Posterior cingulate gyrus (tissue), 11 donors: ENCODE data around the gene PTPA.
"Not testable (repeated sequence)": the region's sequence is repeated elsewhere in the genome, so short reads cannot be mapped to it uniquely, and the experiment has no call there.

ENCODE experiments used
- DNase-seq, 10 donors: peaks; one replicate each; pipeline versions ENCODE4 v3.0.0 to v3.0.0-alpha.2; 2020 to 2021; ENCODE audit warnings: mixed read lengths in 3 of 10
- intact Hi-C: fragments of 100-400 bp; cut with DNase I; formaldehyde crosslinking; loops from one replicate; pipeline ENCODE4 v1.15.1; 2023

PTPA gene

GRCh38 chr9:129146441-129146941 lies 35.3 kb downstream of the PTPA start:
- intact Hi-C loops, result no loop called here
- peak in 1 of 10 donors; percentile 41 for DNase-seq

- DNase-seq, result no peak
- intact Hi-C loops, result no loop called here
These were observed 37.4 kb downstream of the PTPA start for GRCh38 chr9:129148463-129149204.

DNA sequence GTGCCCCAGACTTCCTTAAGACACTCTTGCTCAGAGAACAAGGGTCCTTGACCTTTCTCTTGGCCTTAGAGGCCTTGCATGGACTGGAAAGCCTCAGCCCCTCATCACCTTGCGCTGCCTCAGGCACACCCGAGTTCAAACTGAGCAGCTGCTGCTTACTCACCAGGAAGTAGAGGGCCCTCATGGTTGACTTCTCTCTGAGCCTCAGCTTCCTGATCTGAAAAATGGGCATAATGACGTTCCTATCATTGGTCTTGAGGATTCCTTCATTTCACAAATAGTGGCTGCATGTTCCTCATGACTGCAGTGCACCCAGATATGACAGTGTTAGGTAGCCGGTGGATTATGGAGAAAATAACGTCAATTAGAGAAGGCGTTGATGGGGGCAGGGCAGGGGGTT lies 38.2 kb downstream of the PTPA start:
- DNase-seq, result no peak
- intact Hi-C loops, result no loop called here

GRCh38 chr9:129150122-129150521 lies 38.9 kb downstream of the PTPA start:
- intact Hi-C loops, result no loop called here
- DNase-seq, result peak in 1 of 10 donors; percentile 82

DNA sequence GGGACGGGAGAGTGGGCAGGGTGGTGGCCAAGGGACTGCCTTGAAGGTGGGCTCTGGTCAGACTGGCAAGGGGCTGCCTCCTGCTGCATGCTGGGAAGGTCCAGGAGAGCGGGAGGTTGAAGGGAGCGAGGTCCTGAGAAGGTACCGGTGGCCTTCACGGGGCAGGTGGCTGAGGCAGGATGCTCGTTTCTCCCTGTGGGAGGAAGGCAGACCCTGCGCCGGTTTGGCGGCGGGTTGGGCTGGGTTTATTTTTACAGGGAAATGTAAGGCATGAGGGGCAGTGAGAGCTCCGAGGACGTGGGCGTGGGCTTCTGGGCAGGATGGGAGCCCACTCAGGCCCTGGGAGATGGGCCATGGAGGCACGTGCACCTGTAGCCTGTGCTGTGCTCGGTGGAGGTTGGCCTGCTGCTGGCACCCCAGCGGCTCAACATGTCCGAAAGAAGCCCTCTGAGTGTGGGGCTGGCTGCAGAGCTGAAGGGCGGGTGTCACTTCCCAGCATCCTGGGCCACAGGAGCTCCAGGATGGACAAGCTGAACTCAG lies 39.5 kb downstream of the PTPA start:
- intact Hi-C loops, result no loop called here
- DNase-seq, result peak in 2 of 10 donors; percentile 73 to 84

GRCh38 chr9:129151469-129151868 lies 40.3 kb downstream of the PTPA start:
- intact Hi-C loops, result no loop called here
- DNase-seq, result no peak

DNA sequence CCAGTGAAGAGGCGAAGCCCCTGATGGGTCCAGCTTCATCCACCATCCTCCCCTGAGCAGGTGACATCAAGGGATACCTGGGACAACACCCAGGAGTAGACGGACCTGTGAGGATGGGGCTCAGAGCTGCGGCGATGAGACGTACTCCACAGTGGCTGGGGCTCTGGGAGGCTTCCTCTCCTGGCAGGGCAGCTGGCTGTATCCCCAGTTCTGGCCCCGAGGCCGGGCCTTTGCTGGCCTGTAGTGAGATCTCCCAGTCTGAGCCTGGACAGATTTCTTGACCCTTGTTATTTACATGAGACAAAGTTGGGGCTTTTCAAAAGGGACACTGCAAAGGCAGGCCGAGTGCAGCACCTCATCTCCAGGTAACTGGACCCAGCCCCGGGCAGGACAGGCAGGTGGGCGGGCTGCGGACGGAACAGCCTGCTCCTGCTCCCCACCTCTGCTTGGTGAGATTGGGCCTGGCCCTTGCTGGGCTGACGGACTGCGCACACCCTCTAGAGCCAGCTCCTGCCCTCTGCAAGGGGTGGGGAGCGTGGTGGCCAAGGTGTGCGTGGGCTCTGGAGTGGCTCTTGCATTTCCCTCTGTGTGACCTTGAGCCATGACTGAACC lies 43.8 kb downstream of the PTPA start:
- intact Hi-C loops, result no loop called here
- DNase-seq, result no peak

DNA sequence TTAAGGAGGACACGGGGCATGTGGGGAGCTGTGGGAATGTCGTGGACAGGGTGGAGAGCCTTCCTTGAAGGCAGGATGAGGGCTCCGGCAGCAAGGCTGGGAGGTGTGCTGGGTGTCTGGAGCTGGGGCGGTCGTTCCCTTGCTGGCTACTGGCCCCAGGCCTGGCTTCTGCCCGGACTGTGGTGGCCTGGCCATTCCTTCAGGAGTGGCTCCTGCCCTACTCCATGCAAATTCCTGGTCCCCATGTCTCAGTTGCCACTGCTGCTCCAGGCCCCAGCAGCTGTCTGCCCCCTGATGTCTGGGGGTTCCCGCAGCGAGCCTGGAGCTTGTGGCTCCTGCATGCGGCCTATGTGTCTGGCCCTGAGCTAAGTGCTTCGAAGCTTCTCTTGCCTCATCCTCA lies 44.9 kb downstream of the PTPA start:
- DNase-seq, result no peak

DNA sequence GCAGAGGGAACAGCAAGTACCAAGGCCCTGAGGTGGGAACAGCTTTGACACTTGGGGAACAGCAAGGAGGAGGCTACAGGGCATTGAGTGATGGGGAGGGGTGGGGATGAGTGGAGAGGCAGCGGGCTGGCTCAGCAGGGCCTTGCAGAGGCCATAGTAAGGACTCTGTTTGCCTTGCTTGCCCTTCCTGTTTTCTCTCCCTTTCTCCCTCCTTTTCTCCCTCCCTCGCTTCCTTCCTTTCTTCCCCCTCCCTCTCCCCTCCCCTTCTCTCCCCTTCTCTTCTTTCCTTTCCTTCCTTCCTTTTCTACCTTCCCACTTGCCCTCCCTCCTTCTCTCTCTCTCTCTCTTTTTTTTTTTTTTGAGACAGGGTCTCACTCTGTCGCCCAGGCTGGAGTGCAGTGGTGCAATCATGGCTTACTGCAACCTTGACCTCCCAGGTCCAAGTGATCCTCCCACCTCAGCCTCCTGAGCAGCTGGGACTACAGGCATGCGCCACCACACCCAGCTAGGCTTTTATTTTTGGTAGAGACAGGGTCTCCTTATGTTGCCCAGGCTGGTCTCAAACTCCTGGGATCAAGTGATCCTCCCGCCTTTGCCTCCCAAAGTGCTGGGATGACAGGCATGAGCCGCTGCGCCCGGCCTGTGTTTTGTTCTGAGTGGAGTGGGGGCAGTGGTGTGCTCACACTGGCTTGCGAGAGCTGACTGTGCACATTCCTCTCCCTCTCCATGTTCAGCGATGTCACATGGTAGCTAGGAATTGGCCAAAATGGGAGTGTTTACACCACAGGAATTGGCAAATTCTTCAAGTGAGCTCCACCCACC lies 49.7 kb downstream of the PTPA start:
- no peak for DNase-seq
- intact Hi-C loops, result no loop called here

More for the DNA sequence above, 44.9 kb downstream of the PTPA start:
- intact Hi-C loops, result no loop called here

GRCh38 chr9:129161534-129161837 lies 50.3 kb downstream of the PTPA start:
- DNase-seq, result no peak
- intact Hi-C loops, result no loop called here

GRCh38 chr9:129162497-129163197 lies 51.4 kb downstream of the PTPA start:
- intact Hi-C loops, result no loop called here
- no peak for DNase-seq

GRCh38 chr9:129163198-129163670 lies 52.0 kb downstream of the PTPA start:
- DNase-seq, intact Hi-C loops: not testable (repeated sequence)

- intact Hi-C loops, result no loop called here
- DNase-seq, result peak in 1 of 10 donors; percentile 68
These were observed 52.5 kb downstream of the PTPA start for GRCh38 chr9:129163753-129164152.

- intact Hi-C loops, result no loop called here
These were observed 53.2 kb downstream of the PTPA start for GRCh38 chr9:129164246-129164930.

DNA sequence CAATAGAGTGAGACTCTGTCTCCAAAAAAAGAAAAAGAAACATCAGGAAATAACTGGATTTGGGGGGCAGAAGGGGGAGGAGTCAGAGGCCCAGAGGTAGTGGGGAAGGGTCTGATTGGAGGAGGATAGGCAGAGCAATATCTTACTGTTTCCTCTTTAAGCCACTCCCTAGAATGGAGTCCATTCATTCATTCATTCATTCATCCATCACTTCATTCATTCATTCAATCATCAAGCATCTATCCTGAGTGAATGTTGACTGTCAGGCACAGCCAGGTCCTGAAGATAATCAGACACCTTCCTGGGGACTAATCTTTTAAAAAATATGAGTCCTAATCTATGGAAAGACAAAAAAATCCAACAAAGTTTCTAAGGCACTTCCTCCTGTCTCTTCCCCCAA lies 54.0 kb downstream of the PTPA start:
- intact Hi-C loops, result no loop called here
- DNase-seq, result no peak

More at GRCh38 chr9:129164246-129164930, 53.2 kb downstream of the PTPA start:
- DNase-seq, result no peak

- DNase-seq, result peak in 1 of 10 donors; percentile 84
- intact Hi-C loops, result no loop called here
These were observed 55.7 kb downstream of the PTPA start for GRCh38 chr9:129166623-129167557.

DNA sequence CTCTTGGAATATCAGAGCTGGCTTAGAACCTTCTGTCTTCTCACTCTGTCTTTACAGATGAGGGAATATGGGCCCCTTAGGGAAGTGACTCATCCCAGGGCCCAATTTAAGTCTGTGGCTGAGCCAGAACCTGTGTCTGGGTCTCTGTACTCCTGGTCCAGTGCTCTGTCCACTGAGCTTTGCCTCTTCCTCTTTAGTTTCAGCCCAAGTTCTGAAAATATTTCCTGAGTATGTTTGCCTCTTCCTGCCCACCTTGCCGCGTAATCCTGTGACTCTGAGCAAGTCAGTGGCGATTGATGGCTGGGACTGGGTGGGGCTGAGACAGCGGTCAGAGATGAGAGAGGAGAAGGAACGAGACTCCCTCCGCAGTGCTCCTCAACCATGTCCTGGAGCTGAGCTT lies 59.0 kb downstream of the PTPA start:
- intact Hi-C loops, result no loop called here
- DNase-seq, result no peak

- no peak for DNase-seq
- intact Hi-C loops, result no loop called here
These were observed 61.0 kb downstream of the PTPA start for GRCh38 chr9:129171993-129172751.
